Endothelial cell of umbilical vein (primary cell): ENCODE measurements around the gene RBMS3. TPM values are rescaled to one million over a fixed set of nuclear protein-coding genes. Genes with fewer than 3 reads are reported as not detected.

Source experiments
- BruUV-seq: library from RNA; stranded (reverse); fragments of 400-500 nt; replicated peaks from 2 replicates; lab custom pipeline; 2021; lab: Mats Ljungman, UMichigan
- CTCF ChIA-PET: fragments of 300-600, 350-600 bp; sonication (Branson Sonifier 250); formaldehyde crosslinking; loops from one replicate; lab custom pipeline; 2021; ENCODE audit warnings: antibody characterized with exemption, inconsistent platforms; lab: Charles Lee
- POLR2A ChIA-PET: fragments of 300-600, 350-600 bp; sonication (Branson Sonifier 250); formaldehyde crosslinking; loops from one replicate; lab custom pipeline; 2021; ENCODE audit warnings: antibody characterized with exemption, inconsistent platforms; lab: Charles Lee
- DNase-seq: peaks from one replicate; pipeline ENCODE4 v3.0.0-alpha.2; 2011; ENCODE audit warnings: low read depth, low spot score
- FAIRE-seq: peaks from 2 replicates; lab custom pipeline; 2011; peaks lifted over from hg19 to GRCh38; lab: Jason Lieb, UNC
- H2AFZ ChIP-seq: 2 replicates; pipeline ENCODE4 v1.6.0; 2012; ENCODE audit warnings: low read depth, low read length, control low read depth, inconsistent platforms
- H3K27ac ChIP-seq: 2 replicates; pipeline ENCODE4 v1.5.1; 2011; ENCODE audit warnings: low read depth, mild to moderate bottlenecking, control low read depth, low read length, moderate library complexity; ENCODE audit not compliant: insufficient read depth
- H3K27me3 ChIP-seq, 2 experiments: 2 replicates each; pipeline versions ENCODE4 v1.6.0 to v1.6.1; 2011; ENCODE audit warnings: low read length in 2 of 2, mixed read lengths in 1 of 2; ENCODE audit not compliant: control insufficient read depth in 2 of 2, insufficient read depth in 2 of 2
- H3K36me3 ChIP-seq, 2 experiments: 2 replicates in 1 of 2; 3 replicates in 1 of 2; pipeline ENCODE4 v1.5.1; 2011; ENCODE audit warnings: low read length in 2 of 2, mild to moderate bottlenecking in 1 of 2, moderate library complexity in 1 of 2; ENCODE audit not compliant: control insufficient read depth in 2 of 2, insufficient read depth in 2 of 2; ENCODE audit errors: extremely low read depth in 1 of 2
- H3K4me1 ChIP-seq: 3 replicates; pipeline ENCODE4 v1.5.1; 2011; ENCODE audit warnings: mild to moderate bottlenecking, low read length; ENCODE audit not compliant: control insufficient read depth, insufficient read depth; ENCODE audit errors: extremely low read depth
- H3K4me2 ChIP-seq: 2 replicates; pipeline ENCODE4 v1.6.1; 2011; ENCODE audit warnings: low read length, control low read depth, mixed read lengths; ENCODE audit not compliant: insufficient read depth
- H3K4me3 ChIP-seq, 3 experiments: fragments of 200-600 bp in 1 of 3; sonication (generic), shearing (Covaris generic) in 1 of 3; replicated peaks in 1 of 3; 2 replicates each; pipeline ENCODE4 v1.5.1; 2011 to 2016; ENCODE audit warnings: control low read depth in 3 of 3, low read length in 3 of 3, mild to moderate bottlenecking in 2 of 3, inconsistent platforms in 1 of 3, low read depth in 1 of 3, moderate library complexity in 1 of 3; ENCODE audit not compliant: insufficient read depth in 1 of 3
- H3K79me2 ChIP-seq: 2 replicates; pipeline ENCODE4 v1.6.0; 2012; ENCODE audit warnings: low read length, inconsistent platforms; ENCODE audit not compliant: control insufficient read depth, insufficient read depth
- H3K9ac ChIP-seq: replicated peaks from 2 replicates; pipeline ENCODE3; 2011; ENCODE audit warnings: low read length, control low read depth; ENCODE audit not compliant: insufficient read depth; ENCODE audit errors: extremely low read depth
- H3K9me1 ChIP-seq: replicated peaks from 3 replicates; pipeline ENCODE4 v1.6.0; 2011; ENCODE audit warnings: mild to moderate bottlenecking, low read length; ENCODE audit not compliant: control insufficient read depth, insufficient read depth; ENCODE audit errors: extremely low read depth
- H3K9me3 ChIP-seq: replicated peaks from 2 replicates; pipeline ENCODE4 v1.5.1; 2012; ENCODE audit warnings: low read length, inconsistent platforms; ENCODE audit not compliant: control insufficient read depth, insufficient read depth
- H4K20me1 ChIP-seq: replicated peaks from 2 replicates; pipeline ENCODE3; 2011; ENCODE audit warnings: mild to moderate bottlenecking, low read length; ENCODE audit not compliant: control insufficient read depth, insufficient read depth; ENCODE audit errors: extremely low read depth
- EZH2 ChIP-seq: IDR thresholded peaks from 2 replicates; pipeline ENCODE4 v1.6.1; 2012; ENCODE audit warnings: borderline replicate concordance, low read depth, mild to moderate bottlenecking, moderate library complexity, low read length, inconsistent platforms; ENCODE audit not compliant: severe bottlenecking
- FOS ChIP-seq: IDR thresholded peaks from 2 replicates; pipeline ENCODE4 v1.6.1; 2011; ENCODE audit warnings: mild to moderate bottlenecking, low read length, moderate library complexity, borderline replicate concordance; ENCODE audit not compliant: insufficient read depth
- GATA2 ChIP-seq: IDR thresholded peaks from 2 replicates; pipeline ENCODE4 v1.7.0; 2011; ENCODE audit warnings: low read depth, mild to moderate bottlenecking, moderate library complexity, mixed read lengths, low read length; ENCODE audit not compliant: insufficient read length, insufficient read depth
- JUN ChIP-seq: IDR thresholded peaks from 2 replicates; pipeline ENCODE4 v1.6.1; 2011; ENCODE audit warnings: borderline replicate concordance, low read depth; ENCODE audit not compliant: insufficient read length, insufficient read depth
- MYC ChIP-seq: IDR thresholded peaks from one replicate; pipeline ENCODE4 v1.6.1; 2011; ENCODE audit warnings: mild to moderate bottlenecking, low read depth, low read length
- POLR2A ChIP-seq: IDR thresholded peaks from 2 replicates; pipeline ENCODE4 v1.6.1; 2012; ENCODE audit warnings: low read depth, mild to moderate bottlenecking, control low read depth, low read length
- POLR2AphosphoS5 ChIP-seq: IDR thresholded peaks from 2 replicates; pipeline ENCODE4 v1.6.1; 2012; ENCODE audit warnings: low read depth, mild to moderate bottlenecking, control low read depth, low read length, moderate library complexity; ENCODE audit not compliant: insufficient read depth
- dilution Hi-C: fragments of 300-500 bp; cut with MboI; formaldehyde crosslinking; loops from one replicate; pipeline ENCODE4 v1.15.0; 2019; ENCODE audit warnings: low sequenced_read_pairs; ENCODE audit not compliant: extremely low pct_ligation_motif_present
- intact Hi-C: fragments of 100-400 bp; cut with micrococcal nuclease; formaldehyde crosslinking; loops from one replicate; pipeline ENCODE4 v1.10.0; 2022
- polyA plus RNA-seq, 4 experiments: library from polyadenylated mRNA; depleted of rRNA in 3 of 4; stranded (reverse) in 3 of 4; unstranded in 1 of 4; fragments of >200 nt; gene quantifications; 2 replicates each; pipeline versions ENCODE4 v1.2.1 to v1.2.3, GENCODE V29; 2011 to 2012; ENCODE audit warnings: missing spikeins in 1 of 4
- total RNA-seq: library from RNA; stranded (reverse); gene quantifications from 2 replicates; pipeline ENCODE4 v1.2.3, GENCODE V29; 2021
- TF ChIP-seq, protein P1 (sequence below), 2 donors: IDR thresholded peaks; 1 replicate in 1 of 2; 2 replicates in 1 of 2; pipeline ENCODE4 v1.5.1; 2011; ENCODE audit warnings: low read length in 2 of 2, mild to moderate bottlenecking in 2 of 2, moderate library complexity in 2 of 2, control low read depth in 1 of 2, inconsistent platforms in 1 of 2, low read depth in 1 of 2; ENCODE audit not compliant: insufficient read depth in 1 of 2; ENCODE audit errors: extremely low read depth in 1 of 2
- TF ChIP-seq, protein P2 (sequence below): IDR thresholded peaks from 2 replicates; pipeline ENCODE4 v1.6.1; 2011; ENCODE audit not compliant: insufficient read depth, insufficient read length

The RBMS3 gene
- total and polyA plus RNA-seq, 2 donors (not counting 3 experiments of a cell fraction or from before 2014, with no cell fraction given), result 13.6 to 42.3 TPM

DNA sequence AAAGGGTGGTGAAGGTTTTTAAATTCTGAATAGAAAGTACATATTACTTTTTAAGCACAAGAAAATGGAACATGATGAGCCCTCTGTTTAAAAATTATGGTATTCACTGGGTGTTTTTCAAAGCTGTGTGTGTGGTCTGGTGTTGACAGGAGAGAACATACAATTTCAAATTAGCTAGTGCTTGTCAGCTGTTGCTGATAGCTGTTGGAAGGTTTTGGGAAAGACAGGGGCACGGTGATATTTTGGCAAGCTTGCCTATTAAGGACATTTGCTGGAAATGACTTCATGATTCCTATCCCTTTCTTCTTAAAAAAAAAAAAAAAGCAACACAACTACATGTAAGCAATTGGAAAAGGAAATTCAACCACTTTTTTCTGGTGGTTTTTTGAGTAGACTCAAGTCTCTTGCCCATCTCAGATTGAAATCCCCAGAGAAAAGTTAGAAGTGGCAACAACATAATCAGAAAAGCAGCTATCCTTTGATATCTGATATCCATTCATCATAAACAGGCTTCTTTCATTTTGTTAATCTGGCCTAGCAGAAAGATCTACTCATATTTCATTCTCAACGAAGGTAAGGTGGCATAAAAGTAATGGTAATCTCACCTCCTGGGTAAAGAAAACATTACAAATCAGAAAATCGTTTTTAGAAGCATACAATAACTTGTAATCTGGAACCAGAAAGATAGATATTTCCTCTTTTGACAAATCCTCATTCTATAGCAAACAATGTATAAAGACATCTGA lies 130.0 kb downstream of the RBMS3 start:
- Histone ChIP-seq H3K9me3 (no peaks in the 10 kb centered on the region), H4K20me1 (no peaks in the 10 kb centered on the region), H3K4me1 (peaks cover 4% of the 10 kb centered on the region), H3K4me2 (no peak overlapping the region), H3K27ac (no peak overlapping the region), H3K27me3 (no peaks in the 10 kb centered on the region), H3K9ac (no peak overlapping the region), H3K36me3 (no peaks in the 10 kb centered on the region), H3K4me3 (no peak overlapping the region), H3K9me1 (no peaks in the 10 kb centered on the region), H2AFZ (no peak overlapping the region), H3K79me2 (no peaks in the 10 kb centered on the region)
- dilution Hi-C loops (no loop called here), intact Hi-C loops (no loop called here)
- TF ChIP-seq GATA2 (no peak), EZH2 (no peak), POLR2A (no peak), FOS (no peak), MYC (no peak), POLR2AphosphoS5 (no peak), JUN (no peak)
- TF ChIP-seq, protein P1, sequence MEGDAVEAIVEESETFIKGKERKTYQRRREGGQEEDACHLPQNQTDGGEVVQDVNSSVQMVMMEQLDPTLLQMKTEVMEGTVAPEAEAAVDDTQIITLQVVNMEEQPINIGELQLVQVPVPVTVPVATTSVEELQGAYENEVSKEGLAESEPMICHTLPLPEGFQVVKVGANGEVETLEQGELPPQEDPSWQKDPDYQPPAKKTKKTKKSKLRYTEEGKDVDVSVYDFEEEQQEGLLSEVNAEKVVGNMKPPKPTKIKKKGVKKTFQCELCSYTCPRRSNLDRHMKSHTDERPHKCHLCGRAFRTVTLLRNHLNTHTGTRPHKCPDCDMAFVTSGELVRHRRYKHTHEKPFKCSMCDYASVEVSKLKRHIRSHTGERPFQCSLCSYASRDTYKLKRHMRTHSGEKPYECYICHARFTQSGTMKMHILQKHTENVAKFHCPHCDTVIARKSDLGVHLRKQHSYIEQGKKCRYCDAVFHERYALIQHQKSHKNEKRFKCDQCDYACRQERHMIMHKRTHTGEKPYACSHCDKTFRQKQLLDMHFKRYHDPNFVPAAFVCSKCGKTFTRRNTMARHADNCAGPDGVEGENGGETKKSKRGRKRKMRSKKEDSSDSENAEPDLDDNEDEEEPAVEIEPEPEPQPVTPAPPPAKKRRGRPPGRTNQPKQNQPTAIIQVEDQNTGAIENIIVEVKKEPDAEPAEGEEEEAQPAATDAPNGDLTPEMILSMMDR (IDR thresholded peaks at IDR 0.05; ENCODE audit: extremely low read depth in 1 of 2, insufficient read depth in 1 of 2, low read depth in 1 of 2, low read length in 2 of 2), result no peak
- TF ChIP-seq, protein P2, sequence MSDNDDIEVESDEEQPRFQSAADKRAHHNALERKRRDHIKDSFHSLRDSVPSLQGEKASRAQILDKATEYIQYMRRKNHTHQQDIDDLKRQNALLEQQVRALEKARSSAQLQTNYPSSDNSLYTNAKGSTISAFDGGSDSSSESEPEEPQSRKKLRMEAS, result no peak
- DNase-seq (no peak), FAIRE-seq (no peak)
- BruUV-seq, result no TSS peak
- CTCF ChIA-PET, result interaction anchor here (1.1 kb wide), 1 partner anchor 13 kb away, joined by 3 read pairs; no protein-coding TSS in a partner anchor
- POLR2A ChIA-PET, result no interaction called here
